GM12892 (cell line): ENCODE measurements around the gene FBXO38.

Source experiments
- POLR2A ChIP-seq: IDR thresholded peaks from 2 replicates; pipeline ENCODE4 v1.6.1; 2011; ENCODE audit warnings: low read depth, low read length, control low read depth
- POLR2AphosphoS5 ChIP-seq: IDR thresholded peaks from 2 replicates; pipeline ENCODE4 v1.6.1; 2011; ENCODE audit warnings: low read depth, low read length, control low read depth
- TAF1 ChIP-seq: IDR thresholded peaks from 2 replicates; pipeline ENCODE4 v1.6.1; 2011; ENCODE audit warnings: low read depth, mild to moderate bottlenecking, control low read depth, low read length, borderline replicate concordance

DNA sequence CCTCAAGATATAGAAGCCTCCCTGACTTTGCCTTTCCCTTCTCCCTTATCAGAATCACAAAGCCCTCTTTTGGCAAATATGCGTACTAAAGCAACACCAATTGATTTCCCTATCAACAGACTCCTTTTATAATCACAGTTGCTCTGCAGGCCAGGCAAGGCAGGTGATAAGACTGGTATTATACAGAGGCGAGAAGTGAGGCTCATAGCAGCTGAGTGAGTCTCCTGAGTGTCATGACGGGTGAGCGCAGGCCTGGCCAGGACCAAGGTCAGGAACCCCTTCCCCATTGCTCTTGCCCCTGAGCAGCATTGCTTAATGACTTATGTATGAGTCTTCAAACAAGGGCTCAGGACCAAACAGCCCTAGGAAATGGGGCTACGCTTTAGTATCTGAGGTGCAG, 70.8 kb downstream of the FBXO38 start:
- TF ChIP-seq POLR2AphosphoS5 (no peak), POLR2A (no peak), TAF1 (no peak)
